ENCODE results near the gene LGALS4.
"Not testable (repeated sequence)": the region's sequence is repeated elsewhere in the genome, so short reads cannot be mapped to it uniquely, and the experiment has no call there.

The LGALS4 gene

GRCh38 chr19:38812841-38813320 lies at the start of gene LGALS4:
TSS of gene LGALS4 (minus strand) at chr19:38812945. CDS start at chr19:38812886, 59 bp downstream.
- no peak for DNase-seq

GRCh38 chr19:38861368-38861767 lies 48.6 kb upstream of the LGALS4 start:
- ATAC-seq (no peak), DNase-seq (no peak)

More at GRCh38 chr19:38812841-38813320, at the start of gene LGALS4:
- ATAC-seq: no peak

GRCh38 chr19:38859631-38860204 lies 47.0 kb upstream of the LGALS4 start:
- not testable (repeated sequence) for DNase-seq, ATAC-seq

- ATAC-seq: no peak
Observed at GRCh38 chr19:38856813-38857212, 44.1 kb upstream of the LGALS4 start.

GRCh38 chr19:38855751-38856150 lies 43.0 kb upstream of the LGALS4 start:
- not testable (repeated sequence) for ATAC-seq, DNase-seq

More at GRCh38 chr19:38856813-38857212, 44.1 kb upstream of the LGALS4 start:
- DNase-seq: no peak

- not testable (repeated sequence) for ATAC-seq, DNase-seq
Observed at GRCh38 chr19:38854961-38855360, 42.2 kb upstream of the LGALS4 start.

GRCh38 chr19:38853214-38853613 lies 40.5 kb upstream of the LGALS4 start:
- ATAC-seq: no peak
- DNase-seq: no peak

GRCh38 chr19:38852231-38853044 lies 39.7 kb upstream of the LGALS4 start:
- ATAC-seq (no peak), DNase-seq (peak; percentile 74)

- ATAC-seq (peak; percentile 7), DNase-seq (peak; percentile 96)
Observed at GRCh38 chr19:38851622-38852230, 39.0 kb upstream of the LGALS4 start.

GRCh38 chr19:38850976-38851621 lies 38.4 kb upstream of the LGALS4 start:
- DNase-seq: peak; percentile 64
- no peak for ATAC-seq

GRCh38 chr19:38850436-38850975 lies 37.8 kb upstream of the LGALS4 start:
- ATAC-seq: peak; percentile 85
- peak; percentile 96 for DNase-seq

- DNase-seq (peak; percentile 99), ATAC-seq (peak; percentile 72)
Observed at GRCh38 chr19:38849860-38850435, 37.2 kb upstream of the LGALS4 start, which contains the start of gene HNRNPL. TSS of gene HNRNPL (minus strand) at chr19:38849986. CDS start at chr19:38849966, 20 bp downstream.

GRCh38 chr19:38849147-38849859 lies 36.6 kb upstream of the LGALS4 start:
- peak; percentile 100 for DNase-seq
- ATAC-seq: peak; percentile 14

GRCh38 chr19:38848299-38849146 lies 35.8 kb upstream of the LGALS4 start:
- ATAC-seq: no peak
- DNase-seq: no peak

GRCh38 chr19:38846097-38846496 lies 33.4 kb upstream of the LGALS4 start:
- no peak for DNase-seq
- no peak for ATAC-seq

GRCh38 chr19:38845374-38846024 lies 32.8 kb upstream of the LGALS4 start:
- DNase-seq: peak; percentile 1
- no peak for ATAC-seq

- ATAC-seq (no peak), DNase-seq (no peak)
Observed at GRCh38 chr19:38844093-38844686, 31.4 kb upstream of the LGALS4 start.

- DNase-seq: no peak
- ATAC-seq: no peak
Observed at GRCh38 chr19:38843175-38843758, 30.5 kb upstream of the LGALS4 start.
